ENCODE results near the gene ABI3.
"Not testable (repeated sequence)": the region's sequence is repeated elsewhere in the genome, so short reads cannot be mapped to it uniquely, and the experiment has no call there.

Gene ABI3, protein sequence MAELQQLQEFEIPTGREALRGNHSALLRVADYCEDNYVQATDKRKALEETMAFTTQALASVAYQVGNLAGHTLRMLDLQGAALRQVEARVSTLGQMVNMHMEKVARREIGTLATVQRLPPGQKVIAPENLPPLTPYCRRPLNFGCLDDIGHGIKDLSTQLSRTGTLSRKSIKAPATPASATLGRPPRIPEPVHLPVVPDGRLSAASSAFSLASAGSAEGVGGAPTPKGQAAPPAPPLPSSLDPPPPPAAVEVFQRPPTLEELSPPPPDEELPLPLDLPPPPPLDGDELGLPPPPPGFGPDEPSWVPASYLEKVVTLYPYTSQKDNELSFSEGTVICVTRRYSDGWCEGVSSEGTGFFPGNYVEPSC

DNA sequence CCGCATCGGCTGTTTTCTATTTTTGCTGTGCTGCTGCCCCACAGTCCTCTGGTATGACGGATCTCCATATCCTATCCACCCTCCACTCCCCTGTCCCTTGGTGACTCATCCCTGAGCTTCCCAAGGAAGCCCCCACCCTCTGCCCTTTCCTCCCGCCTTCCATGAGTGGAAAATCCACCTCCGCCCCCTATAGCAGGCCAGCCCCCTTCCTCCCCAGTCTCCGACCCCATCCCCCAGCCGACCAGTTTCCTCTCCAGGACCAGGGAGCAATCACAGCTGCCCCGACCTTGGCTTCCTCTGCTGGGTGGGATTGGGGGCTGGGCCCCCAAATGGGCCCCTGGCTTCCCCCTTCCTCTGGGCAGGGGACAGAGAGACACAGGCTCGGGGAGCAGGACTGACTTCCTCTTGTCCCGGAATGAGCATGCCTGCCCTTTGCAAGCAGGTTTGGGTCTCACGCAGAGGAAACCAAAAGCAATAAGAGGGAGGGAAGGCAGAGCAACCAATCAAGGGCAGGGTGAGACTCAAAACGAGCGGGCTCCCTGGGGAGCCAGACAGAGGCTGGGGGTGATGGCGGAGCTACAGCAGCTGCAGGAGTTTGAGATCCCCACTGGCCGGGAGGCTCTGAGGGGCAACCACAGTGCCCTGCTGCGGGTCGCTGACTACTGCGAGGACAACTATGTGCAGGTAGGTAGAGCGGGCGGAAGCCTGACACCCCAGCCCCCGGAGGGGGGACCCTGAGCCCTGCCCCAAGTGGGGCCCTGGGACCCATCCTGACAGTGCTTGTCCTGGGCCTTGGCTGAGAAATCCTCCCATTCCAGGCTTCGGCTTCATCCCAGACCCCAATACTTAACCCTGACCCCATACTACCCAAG, at the start of gene ABI3, which contains the start of gene GNGT2:
Gene ABI3 (plus strand): TSS at position 550 of the 872 bp plus-strand sequence. CDS start 18 bp downstream, at position 568.
Gene GNGT2 (minus strand): TSS at position 417 of the 872 bp plus-strand sequence. CDS start 3,152 bp downstream, outside the sequence.
- peak; percentile 87 for DNase-seq

DNA sequence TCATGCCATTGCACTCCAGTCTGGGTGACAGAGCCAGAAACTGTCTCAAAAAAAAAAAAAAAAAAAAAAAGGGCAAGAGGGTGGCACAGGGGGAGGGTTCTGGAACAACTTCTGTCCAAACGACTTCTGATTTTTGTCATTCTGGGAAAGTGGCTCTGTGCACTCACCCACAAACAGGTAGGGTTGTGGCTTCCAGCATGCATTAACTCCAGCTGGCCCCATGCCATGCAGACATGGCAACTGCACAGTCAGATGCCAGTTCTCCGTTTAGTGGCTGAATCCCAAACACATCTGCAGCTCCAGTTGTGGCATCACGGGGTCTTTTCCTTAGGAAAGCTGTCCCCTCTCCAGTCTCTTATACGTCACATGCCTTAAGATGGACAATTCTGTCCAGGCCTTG, 47.6 kb upstream of the ABI3 start:
- DNase-seq: no peak

DNA sequence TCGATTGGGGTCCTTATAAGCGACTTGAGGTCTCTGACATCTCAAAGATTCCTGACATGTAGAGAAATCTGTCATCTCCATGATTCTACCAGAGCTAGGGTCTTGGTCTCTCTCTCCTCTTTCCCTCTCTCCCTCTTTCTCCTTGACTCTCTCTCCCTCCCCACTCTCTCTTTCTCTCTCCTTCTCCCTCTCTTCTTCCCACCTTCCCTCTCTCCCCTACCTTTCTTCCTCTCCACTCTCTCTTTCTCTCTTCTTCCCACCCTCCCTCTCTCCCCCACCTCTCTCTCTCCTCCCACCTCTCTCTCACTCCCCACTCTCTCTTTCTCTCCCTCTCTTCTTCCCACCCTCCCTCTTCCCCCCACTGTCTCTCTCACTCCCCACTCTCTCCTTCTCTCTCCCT, 45.4 kb upstream of the ABI3 start:
- DNase-seq: no peak

DNA sequence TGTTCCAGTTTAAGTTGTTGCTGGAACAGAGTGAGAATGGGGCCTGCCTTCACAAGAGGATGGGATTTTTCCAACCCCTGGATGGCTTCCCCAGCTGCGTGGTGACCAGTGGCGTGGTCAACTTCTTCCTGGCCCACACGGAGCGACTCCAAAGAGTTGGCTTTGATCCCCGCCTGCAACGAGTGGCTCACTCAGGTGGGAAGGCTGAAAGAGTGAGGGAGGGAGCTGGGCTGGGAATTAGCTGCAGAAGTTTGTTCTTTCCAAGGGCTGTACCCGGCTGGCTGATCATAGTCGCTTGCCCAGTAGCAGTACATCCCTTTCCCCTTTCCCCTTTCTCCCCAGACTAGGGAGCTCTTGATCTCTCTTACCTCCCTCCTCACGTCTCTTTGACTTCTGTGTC, 41.8 kb upstream of the ABI3 start:
- no peak for DNase-seq

DNA sequence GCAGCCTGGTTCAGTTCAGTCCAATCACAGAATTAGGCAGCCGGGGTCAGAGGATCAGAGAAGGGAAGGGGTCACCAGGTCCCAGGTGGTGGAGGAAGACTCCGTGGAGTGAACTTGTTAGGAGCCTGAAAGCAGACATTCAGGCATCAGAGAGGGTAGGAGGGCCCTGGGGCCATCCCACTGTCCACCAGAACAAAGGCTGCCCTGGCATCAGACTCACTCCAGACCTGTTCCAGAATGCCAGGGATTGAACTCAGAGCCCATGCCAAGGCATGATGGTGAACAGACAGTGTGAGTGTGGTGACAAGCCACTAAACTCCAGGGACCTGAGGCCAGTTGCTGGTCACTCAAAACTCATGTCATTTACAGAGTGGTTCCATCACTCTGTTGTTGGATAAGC, 40.3 kb upstream of the ABI3 start:
- no peak for DNase-seq

DNA sequence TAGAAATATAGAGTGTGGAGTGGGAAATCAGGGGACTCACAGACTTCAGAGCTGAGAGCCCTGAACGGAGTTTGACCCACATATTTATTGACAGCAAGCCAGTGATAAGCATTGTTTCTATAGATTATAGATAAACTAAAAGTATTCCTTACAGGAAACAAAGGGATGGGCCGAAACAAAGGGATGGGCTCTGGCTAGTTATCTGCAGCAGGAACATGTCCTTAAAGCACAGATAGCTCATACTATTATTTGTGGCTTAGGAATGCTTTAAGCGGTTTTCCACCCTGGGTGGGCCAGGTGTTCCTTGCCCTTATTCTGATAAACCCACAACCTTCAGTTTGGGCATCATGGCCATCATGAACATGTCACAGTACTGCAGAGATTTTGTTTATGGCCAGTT, 39.8 kb upstream of the ABI3 start:
- DNase-seq: not testable (repeated sequence)

DNA sequence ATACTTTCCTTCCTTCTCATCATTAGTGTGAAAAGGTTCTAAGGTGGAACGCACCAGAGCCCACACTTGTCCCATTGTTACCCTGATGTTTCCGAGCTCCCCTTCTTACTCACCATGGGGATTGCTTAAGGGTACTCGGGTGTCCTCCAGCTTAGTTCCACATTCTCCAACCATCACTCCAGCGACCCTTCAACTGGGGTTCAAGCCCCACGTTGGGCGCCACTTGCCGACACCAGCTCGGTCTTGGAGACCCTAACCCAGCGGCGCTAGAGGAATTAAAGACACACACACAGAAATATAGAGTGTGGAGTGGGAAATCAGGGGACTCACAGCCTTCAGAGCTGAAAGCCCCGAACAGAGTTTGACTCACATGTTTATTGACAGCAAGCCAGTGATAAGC, 34.5 kb upstream of the ABI3 start:
- DNase-seq: not testable (repeated sequence)

DNA sequence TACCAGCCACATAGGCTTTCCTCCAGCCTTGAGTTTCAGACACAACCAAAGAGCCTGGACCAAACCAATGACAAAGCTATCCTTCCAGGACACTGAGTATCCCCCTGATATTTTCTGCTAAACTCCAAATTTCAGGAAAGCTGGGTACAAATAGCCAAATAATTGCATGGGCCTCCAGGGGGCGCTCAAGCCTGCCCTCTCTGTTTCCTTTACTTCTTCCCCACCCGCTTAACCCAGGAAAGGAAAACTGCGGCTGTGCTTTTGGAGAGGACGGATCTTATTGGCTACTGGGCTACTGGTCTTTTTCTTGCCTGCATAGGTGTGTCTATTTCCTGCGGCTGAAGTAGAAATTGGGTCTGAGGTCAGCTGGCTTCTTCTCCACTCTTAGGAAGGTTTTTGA, 30.2 kb upstream of the ABI3 start:
- peak; percentile 49 for DNase-seq

DNA sequence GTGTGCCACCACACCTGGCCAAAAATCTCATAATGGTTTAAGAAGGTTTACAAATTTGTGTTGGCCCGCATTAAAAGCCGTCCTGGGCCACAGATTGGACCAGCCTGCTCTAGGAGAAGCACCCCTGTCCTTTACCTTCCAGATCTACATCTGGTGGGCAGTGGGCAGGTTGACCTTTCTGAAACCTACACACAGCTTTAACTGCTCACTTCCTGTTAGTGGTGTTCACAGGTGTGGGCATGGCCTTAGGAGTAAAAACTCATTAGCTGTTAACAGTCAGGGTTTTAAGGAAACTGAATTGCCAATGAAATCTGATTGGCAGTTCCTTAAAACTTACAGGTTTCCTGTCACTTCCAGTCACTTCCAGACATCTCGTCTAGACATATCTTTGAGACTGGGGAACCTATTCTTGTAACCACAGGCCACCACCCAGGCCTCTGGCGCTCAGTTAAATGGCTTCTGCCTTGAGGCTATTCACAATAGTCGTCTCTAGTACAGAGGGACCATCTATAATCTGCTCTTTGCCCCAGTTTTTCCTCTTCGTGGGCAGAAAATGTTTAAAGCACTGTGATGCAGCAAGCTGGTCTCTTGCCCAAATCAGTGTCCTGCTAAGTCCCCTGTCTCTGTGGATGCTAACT, 29.4 kb upstream of the ABI3 start:
- no peak for DNase-seq

DNA sequence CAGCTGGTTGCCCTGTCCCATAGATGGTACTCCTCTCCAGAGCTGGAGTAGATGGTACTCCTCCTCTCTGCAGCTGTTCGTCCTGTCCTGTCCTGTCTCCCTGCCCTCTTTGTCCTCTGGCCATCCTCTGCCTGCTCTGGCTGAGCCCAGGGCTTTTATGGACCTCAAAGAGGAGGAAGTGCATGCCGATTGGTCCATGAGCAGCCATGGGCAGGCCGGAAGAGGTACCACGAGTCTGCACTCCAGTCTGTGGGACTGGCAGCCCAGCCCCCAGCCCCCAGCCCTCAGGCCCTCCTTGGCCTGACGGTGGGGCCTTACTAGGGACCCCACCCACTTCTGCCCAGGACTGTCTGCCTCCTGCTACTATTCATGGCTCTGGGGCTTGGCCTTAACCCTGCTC, 27.2 kb upstream of the ABI3 start:
- no peak for DNase-seq

DNA sequence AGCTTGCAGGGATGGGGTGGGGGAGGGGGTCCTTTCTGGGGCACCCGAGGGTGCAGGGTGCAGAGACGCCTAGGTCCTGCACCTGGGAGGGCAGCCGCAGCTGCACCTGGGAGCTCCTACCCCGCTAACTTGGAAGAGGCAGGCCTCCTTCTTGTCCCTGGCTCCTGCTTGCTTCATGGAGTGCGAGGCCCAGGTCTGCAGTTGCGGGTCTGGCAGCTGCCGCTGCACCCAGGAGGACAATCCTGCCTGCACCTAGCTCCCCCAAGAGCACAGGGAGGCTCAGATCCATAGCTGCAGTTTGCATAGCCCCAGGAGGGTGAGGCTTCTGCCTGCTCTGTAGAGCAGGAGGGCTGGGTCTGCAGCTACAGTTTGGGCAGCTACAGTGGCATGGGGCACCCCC, 26.7 kb upstream of the ABI3 start:
- no peak for DNase-seq

DNA sequence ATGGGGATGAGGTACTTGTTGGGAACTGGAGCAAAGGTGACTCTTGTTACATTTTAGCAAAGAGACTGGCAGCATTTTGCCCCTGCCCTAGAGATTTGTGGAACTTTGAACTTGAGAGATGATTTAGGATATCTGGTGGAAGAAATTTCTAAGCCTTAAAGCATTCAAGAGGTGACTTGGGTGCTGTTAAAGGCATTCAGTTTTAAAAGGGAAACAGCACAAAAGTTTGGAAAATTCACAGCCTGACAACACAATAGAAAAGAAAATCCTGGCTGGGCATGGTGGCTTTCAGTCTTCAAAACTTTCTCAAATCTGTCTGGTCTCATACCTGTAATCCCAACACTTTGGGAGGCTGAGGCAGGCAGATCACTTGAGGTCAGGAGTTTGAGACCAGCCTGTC, 26.0 kb upstream of the ABI3 start:
- DNase-seq: not testable (repeated sequence)

DNA sequence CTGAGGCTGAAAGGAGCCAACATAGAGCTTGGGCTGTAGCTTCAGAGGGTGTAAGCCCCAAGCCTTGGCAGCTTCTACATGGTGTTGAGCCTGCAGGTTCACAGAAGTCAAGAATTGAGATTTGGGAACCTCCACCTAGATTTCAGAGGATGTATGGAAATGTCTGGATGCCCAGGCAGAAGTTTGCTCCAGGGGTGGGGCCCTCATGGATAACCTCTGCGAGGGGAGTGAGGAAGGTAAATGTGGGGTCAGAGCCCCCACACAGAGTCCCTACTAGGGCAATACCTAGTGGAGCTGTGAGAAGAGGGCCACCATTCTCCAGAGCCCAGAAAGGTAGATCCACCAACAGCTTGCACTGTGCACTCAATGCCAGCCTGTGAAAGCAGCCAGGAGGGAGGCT, 25.1 kb upstream of the ABI3 start:
- DNase-seq: not testable (repeated sequence)

DNA sequence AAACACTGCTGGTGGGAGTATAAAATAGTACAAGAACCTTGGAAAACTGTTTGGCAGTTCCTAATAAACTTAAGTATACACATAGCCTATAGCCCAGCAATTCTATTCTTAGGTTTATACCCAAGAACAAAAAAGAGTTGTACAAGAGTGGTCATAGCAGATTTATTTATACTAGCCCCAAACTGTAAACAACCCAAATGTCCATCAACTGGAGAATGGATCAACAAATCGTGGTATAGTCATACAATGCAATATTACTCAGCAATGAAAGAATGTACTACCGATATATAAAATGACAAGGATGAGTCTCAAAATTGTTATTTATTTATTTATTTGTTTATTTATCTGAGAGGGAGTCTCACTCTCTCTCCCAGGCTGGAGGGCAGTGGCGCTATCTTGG, 23.2 kb upstream of the ABI3 start:
- DNase-seq: no peak

DNA sequence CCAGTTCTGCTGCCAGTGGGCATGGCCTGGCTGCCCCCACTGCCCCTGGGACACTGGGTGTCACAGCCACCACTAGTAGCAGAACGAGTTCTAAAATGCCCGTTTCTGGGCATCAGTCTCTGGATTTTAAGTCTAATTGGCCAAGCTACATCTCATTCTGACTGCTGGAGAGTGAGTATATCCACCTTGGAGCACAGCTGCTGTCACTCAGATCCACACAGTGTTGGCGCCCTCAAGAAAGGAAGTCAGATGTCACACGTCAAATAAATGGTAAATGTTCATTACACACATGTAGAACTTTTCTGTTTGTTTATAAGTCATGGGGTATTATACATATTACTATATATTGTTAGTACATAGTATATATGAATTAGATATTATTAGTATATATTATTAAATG, 19.6 kb upstream of the ABI3 start:
- no peak for DNase-seq

DNA sequence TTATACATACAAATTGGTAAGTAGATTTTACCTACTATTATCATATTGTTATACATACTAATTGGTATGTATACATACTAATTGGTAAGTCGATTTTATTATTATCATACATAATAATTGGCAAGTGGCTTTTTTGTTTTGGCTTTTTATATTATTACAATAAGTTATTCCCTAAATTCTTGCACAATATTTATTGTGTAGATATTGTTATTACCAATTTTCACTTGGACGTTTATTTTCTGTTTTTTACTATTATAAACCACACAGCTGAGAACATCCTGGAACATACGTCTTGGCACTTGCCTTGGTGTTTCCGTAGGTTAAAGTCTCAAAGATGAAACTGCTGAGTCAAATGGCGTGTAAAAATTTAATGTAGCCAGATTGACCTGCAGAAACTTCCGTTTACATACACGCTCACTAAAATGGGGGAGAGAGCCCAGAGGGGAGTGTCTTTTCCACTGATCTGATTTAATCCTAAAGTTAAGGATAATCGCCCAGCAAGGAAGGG, 19.0 kb upstream of the ABI3 start:
- peak; percentile 83 for DNase-seq

DNA sequence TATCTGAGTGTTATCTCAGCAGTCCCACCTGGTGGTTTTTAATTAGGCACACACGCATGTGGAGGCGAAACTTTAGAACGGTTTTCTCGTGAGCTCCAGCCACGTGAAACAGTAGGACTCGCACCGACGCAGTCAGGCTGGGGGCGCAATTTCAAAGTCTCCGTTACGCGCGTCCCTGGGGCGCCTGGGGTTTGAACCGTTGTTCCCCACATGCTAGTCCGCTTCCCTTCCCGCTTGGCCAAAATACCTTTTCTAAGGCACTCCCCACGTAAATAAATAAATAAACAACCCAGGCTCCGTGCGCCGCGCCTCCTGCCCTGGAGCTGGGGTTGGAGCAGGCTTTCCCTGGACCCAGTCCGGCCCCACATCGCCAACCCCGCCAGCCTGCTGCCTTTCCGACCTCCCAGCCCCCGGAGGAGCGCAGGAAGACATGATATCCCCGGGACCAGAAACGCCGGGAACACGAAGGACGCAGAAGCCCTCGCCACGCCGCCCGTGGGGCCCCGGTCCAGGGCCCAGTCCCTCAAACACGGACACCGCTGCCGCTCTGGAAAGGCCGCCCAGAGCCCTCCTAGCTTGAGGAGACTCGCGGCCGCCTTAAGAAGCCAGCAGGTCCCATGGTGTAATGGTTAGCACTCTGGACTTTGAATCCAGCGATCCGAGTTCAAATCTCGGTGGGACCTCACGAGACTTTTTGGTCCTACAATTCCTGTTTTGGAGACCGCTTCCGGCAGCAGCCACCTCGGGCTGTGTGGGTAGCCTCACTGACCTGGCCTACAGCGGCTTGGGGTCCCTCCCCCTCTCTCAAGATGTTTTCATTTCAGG, 18.4 kb upstream of the ABI3 start:
- peak; percentile 89 for DNase-seq

DNA sequence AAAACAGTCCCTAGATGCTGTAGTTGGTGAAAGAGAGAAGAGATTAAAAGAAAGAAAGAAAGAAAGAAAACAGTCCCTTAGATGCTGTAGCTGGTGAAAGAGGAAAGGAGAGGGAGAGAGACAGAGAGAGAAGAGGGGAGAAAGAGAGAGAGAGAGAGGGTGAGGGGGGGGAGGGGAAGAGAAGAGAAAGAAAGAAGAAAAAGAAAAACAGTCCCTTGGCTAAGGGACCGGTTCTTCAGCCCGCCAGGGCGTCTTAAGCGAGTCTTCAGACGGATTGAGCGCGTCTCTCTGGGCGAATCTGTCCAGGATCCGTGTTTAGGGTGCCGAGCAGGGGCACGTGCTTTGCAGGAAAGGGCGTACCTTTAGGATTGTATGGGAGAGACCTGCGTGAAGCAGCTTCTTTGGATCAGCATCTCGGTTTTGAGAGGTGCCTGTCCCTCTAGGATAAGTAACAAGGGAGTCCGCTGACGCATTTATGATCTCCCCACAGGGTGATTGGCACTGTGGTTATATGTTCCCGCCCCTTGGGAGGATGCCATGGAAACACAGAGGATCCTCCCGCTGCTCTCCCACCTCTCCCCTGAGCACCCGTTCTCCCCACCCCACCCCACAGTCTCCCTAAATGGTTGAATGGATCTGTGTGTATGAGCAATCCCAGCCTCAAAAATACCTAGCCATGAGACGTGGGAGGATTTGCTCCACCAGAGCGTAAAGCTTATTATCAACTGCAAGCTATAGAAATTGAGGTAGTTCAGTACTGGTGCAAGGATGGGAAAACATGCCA, 16.8 kb upstream of the ABI3 start:
- DNase-seq: peak; percentile 47

DNA sequence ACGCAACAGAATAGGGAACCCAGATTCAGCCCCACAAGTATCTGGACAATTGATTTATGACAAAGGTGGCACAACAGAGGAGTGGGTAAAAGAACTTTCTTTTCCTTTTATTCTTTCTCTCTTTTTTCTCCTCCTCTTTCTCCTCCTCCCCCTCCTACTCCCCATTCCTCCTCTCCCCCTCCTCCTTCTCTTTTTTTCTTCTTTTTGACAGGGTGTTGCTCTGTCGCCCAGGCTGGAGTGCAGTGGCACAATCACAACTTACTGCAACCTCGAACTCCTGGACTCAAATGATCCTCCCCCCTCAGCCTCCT, 16.3 kb upstream of the ABI3 start:
- DNase-seq: no peak

DNA sequence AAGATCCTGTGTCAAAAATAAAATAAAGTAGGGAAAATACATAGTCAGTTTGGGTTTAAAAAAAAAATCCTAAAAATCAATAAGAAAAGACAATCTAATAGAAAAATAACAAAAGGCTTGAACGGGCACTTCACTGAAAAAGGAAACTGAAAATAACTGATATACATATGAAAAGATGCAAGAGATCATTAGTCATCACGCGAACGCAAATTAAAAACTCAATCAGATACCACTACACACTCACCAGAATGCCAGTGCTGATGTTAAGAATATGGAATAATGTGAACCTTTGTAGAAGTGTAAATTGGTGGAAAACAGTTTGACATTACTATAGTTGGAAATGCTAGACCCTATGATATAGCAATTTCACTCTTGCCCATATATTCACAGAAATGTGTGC, 14.8 kb upstream of the ABI3 start:
- peak; percentile 49 for DNase-seq

DNA sequence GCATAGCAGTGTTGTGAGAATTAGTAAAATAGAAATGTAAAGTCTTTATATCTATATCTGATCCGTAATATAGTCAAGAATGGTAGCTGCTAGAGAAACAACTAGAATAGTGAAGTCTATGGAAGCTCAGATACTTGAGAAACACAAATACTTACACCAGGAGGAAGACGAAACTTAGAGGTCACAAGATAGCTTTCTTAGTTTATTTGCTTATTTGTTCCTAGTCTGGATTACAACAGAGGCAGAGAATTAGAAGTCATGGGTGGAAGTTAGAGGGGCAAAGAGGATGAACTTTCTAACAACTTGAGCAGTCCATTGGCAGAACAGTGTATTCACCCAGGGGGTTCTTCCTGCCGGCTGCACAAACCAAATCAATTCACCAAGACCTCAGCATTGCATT, 14.0 kb upstream of the ABI3 start:
- DNase-seq: no peak

Measured in activated CD4-positive, alpha-beta T cell treated with anti-CD3 and anti-CD28 coated beads, Interleukin-2, amount 50 U/mL, for 16 hours (primary cell).